IMR-90 (cell line): ENCODE results near the gene EIF1. TPM values are rescaled to one million over a fixed set of nuclear protein-coding genes. Genes with fewer than 3 reads are reported as not detected.

Experiments
- ATAC-seq: fragments of 200-7000 bp; cut with Tn5 transposase; 2 replicates; pipeline ENCODE4 v1.9.1; 2020; ENCODE audit warnings: low read depth, mild to moderate bottlenecking, moderate library complexity
- BruUV-seq: library from RNA; stranded (reverse); fragments of 400-500 nt; replicated peaks from 2 replicates; lab custom pipeline; 2021; lab: Mats Ljungman, UMichigan
- CTCF ChIA-PET: fragments of 300-600 bp; formaldehyde crosslinking; extraction: SDS; loops from one replicate; lab custom pipeline; 2021; ENCODE audit warnings: antibody characterized with exemption; lab: Yijun Ruan, JAX
- POLR2A ChIA-PET: fragments of 300-600 bp; sonication (Branson Sonifier 250); formaldehyde crosslinking; loops from one replicate; lab custom pipeline; 2022; ENCODE audit warnings: antibody characterized with exemption; ENCODE audit not compliant: unreplicated experiment; lab: Charles Lee
- DNase-seq: peaks from one replicate; pipeline ENCODE4 v3.0.0; 2013
- H2AFZ ChIP-seq: replicated peaks from 2 replicates; pipeline ENCODE3; 2013; ENCODE audit warnings: low read length, mild to moderate bottlenecking; ENCODE audit not compliant: poor library complexity
- H2AK5ac ChIP-seq: 2 replicates; pipeline ENCODE4 v1.6.1; 2013; ENCODE audit warnings: low read depth, low read length, inconsistent platforms
- H2AK9ac ChIP-seq: replicated peaks from 2 replicates; pipeline ENCODE3; 2013; ENCODE audit warnings: mild to moderate bottlenecking, low read depth, low read length, moderate library complexity; ENCODE audit not compliant: poor library complexity
- H2BK120ac ChIP-seq: 2 replicates; pipeline ENCODE4 v1.6.1; 2013; ENCODE audit warnings: low read depth, low read length, inconsistent platforms
- H2BK15ac ChIP-seq: 3 replicates; pipeline ENCODE4 v1.6.1; 2013; ENCODE audit warnings: low read depth, low read length, inconsistent platforms
- H2BK20ac ChIP-seq: 2 replicates; pipeline ENCODE4 v1.6.1; 2013; ENCODE audit warnings: low read depth, mild to moderate bottlenecking, inconsistent platforms, low read length, moderate library complexity
- H2BK5ac ChIP-seq: 2 replicates; pipeline ENCODE4 v1.6.1; 2013; ENCODE audit warnings: mild to moderate bottlenecking, low read depth, low read length, inconsistent platforms; ENCODE audit not compliant: poor library complexity, severe bottlenecking
- H3K14ac ChIP-seq: replicated peaks from 2 replicates; pipeline ENCODE4 v1.6.1; 2013; ENCODE audit warnings: low read depth, low read length, inconsistent platforms
- H3K18ac ChIP-seq: 2 replicates; pipeline ENCODE4 v1.6.1; 2013; ENCODE audit warnings: low read depth, low read length, control low read depth
- H3K23ac ChIP-seq: 2 replicates; pipeline ENCODE4 v1.6.1; 2013; ENCODE audit warnings: low read depth, low read length, inconsistent platforms
- H3K27ac ChIP-seq: 2 replicates; pipeline ENCODE4 v1.5.1; 2013; ENCODE audit warnings: mild to moderate bottlenecking, control low read depth, low read length; ENCODE audit not compliant: insufficient read depth
- H3K27me3 ChIP-seq: 2 replicates; pipeline ENCODE4 v1.6.1; 2013; ENCODE audit warnings: low read length; ENCODE audit not compliant: control insufficient read depth, insufficient read depth
- H3K36me3 ChIP-seq: 2 replicates; pipeline ENCODE4 v1.6.1; 2013; ENCODE audit warnings: low read length, mixed read lengths; ENCODE audit not compliant: control insufficient read depth, insufficient read depth
- H3K4ac ChIP-seq: 2 replicates; pipeline ENCODE4 v1.6.1; 2013; ENCODE audit warnings: low read depth, low read length, inconsistent platforms
- H3K4me1 ChIP-seq: 2 replicates; pipeline ENCODE4 v1.6.1; 2013; ENCODE audit warnings: low read length, mixed read lengths; ENCODE audit not compliant: control insufficient read depth, insufficient read depth
- H3K4me2 ChIP-seq: 2 replicates; pipeline ENCODE4 v1.6.1; 2013; ENCODE audit warnings: low read depth, mild to moderate bottlenecking, control low read depth, low read length, moderate library complexity
- H3K4me3 ChIP-seq: 2 replicates; pipeline ENCODE4 v1.5.1; 2013; ENCODE audit warnings: low read depth, mild to moderate bottlenecking, control low read depth, low read length, moderate library complexity; ENCODE audit not compliant: insufficient read depth
- H3K56ac ChIP-seq: 2 replicates; pipeline ENCODE4 v1.6.1; 2013; ENCODE audit warnings: low read length, inconsistent platforms; ENCODE audit not compliant: insufficient read depth; ENCODE audit errors: extremely low read depth
- H3K79me1 ChIP-seq, 2 experiments: 2 replicates each; pipeline ENCODE4 v1.6.1; 2013; ENCODE audit warnings: low read length in 2 of 2, inconsistent platforms in 1 of 2, low read depth in 1 of 2
- H3K9ac ChIP-seq: 2 replicates; pipeline ENCODE4 v1.6.1; 2013; ENCODE audit warnings: low read depth, low read length, control low read depth
- H3K9me1 ChIP-seq: 2 replicates; pipeline ENCODE4 v1.6.1; 2013; ENCODE audit warnings: low read length, inconsistent platforms; ENCODE audit not compliant: insufficient read depth
- H3K9me3 ChIP-seq: 2 replicates; pipeline ENCODE4 v1.6.1; 2013; ENCODE audit warnings: low read length; ENCODE audit not compliant: control insufficient read depth, insufficient read depth
- H4K20me1 ChIP-seq: 2 replicates; pipeline ENCODE4 v1.6.1; 2013; ENCODE audit warnings: low read length, inconsistent platforms; ENCODE audit not compliant: insufficient read depth
- H4K5ac ChIP-seq: 2 replicates; pipeline ENCODE4 v1.6.1; 2013; ENCODE audit warnings: mild to moderate bottlenecking, low read depth, low read length, control low read depth
- H4K8ac ChIP-seq, 2 experiments: 2 replicates each; pipeline ENCODE4 v1.6.1; 2013; ENCODE audit warnings: low read depth in 2 of 2, low read length in 2 of 2, control low read depth in 1 of 2, inconsistent platforms in 1 of 2
- H4K91ac ChIP-seq: 2 replicates; pipeline ENCODE4 v1.6.1; 2013; ENCODE audit warnings: low read depth, low read length, inconsistent platforms; ENCODE audit not compliant: insufficient read depth
- BHLHE40 ChIP-seq: fragments of 150-350 bp; IDR thresholded peaks from 2 replicates; pipeline ENCODE4 v1.6.1; 2016; ENCODE audit warnings: mild to moderate bottlenecking, low read depth, low read length
- CEBPB ChIP-seq: IDR thresholded peaks from 2 replicates; pipeline ENCODE4 v1.6.1; 2012; ENCODE audit warnings: low read depth, low read length, improper control_type of control experiment
- CHD1 ChIP-seq: IDR thresholded peaks from 2 replicates; pipeline ENCODE4 v1.6.1; 2012; ENCODE audit warnings: low read depth, low read length, improper control_type of control experiment
- CTCF ChIP-seq: conservative IDR thresholded peaks from 2 replicates; pipeline ENCODE4 v1.5.1; 2012; ENCODE audit warnings: mild to moderate bottlenecking, low read depth, low read length, improper control_type of control experiment
- ELK1 ChIP-seq: fragments of 150-350 bp; IDR thresholded peaks from 2 replicates; pipeline ENCODE4 v1.6.1; 2016; ENCODE audit warnings: low read depth, mild to moderate bottlenecking, low read length, moderate library complexity, borderline replicate concordance
- FOS ChIP-seq: fragments of 150-350 bp; IDR thresholded peaks from 2 replicates; pipeline ENCODE4 v1.6.1; 2016; ENCODE audit warnings: low read depth, low read length
- MAFK ChIP-seq: IDR thresholded peaks from 2 replicates; pipeline ENCODE4 v1.6.1; 2012; ENCODE audit warnings: low read depth, low read length, improper control_type of control experiment
- MAZ ChIP-seq: IDR thresholded peaks from 2 replicates; pipeline ENCODE4 v1.6.1; 2012; ENCODE audit warnings: low read depth, mild to moderate bottlenecking, low read length, improper control_type of control experiment, moderate library complexity, borderline replicate concordance
- MXI1 ChIP-seq: IDR thresholded peaks from 2 replicates; pipeline ENCODE4 v1.6.1; 2012; ENCODE audit warnings: low read depth, mild to moderate bottlenecking, low read length, moderate library complexity, borderline replicate concordance
- NFE2L2 ChIP-seq: fragments of 150-350 bp; IDR thresholded peaks from 2 replicates; pipeline ENCODE4 v1.6.1; 2016; ENCODE audit warnings: low read depth, mild to moderate bottlenecking, low read length
- POLR2A ChIP-seq: IDR thresholded peaks from 2 replicates; pipeline ENCODE4 v1.6.1; 2012; ENCODE audit warnings: mild to moderate bottlenecking, low read depth, low read length
- RAD21 ChIP-seq: IDR thresholded peaks from 2 replicates; pipeline ENCODE4 v1.6.1; 2012; ENCODE audit warnings: low read length, improper control_type of control experiment
- RCOR1 ChIP-seq: IDR thresholded peaks from 2 replicates; pipeline ENCODE4 v1.6.1; 2012; ENCODE audit warnings: mild to moderate bottlenecking, low read length, improper control_type of control experiment; ENCODE audit not compliant: insufficient replicate concordance
- RFX5 ChIP-seq: IDR thresholded peaks from 2 replicates; pipeline ENCODE4 v1.8.0; 2012; ENCODE audit warnings: low read depth, mild to moderate bottlenecking, low read length, moderate library complexity
- SMC3 ChIP-seq: fragments of 150-350 bp; IDR thresholded peaks from 2 replicates; pipeline ENCODE4 v1.6.1; 2016; ENCODE audit warnings: low read depth, mild to moderate bottlenecking, antibody characterized with exemption, low read length, moderate library complexity
- USF2 ChIP-seq: fragments of 150-350 bp; IDR thresholded peaks from 2 replicates; pipeline ENCODE4 v1.6.1; 2017; ENCODE audit warnings: mild to moderate bottlenecking, antibody characterized with exemption, low read length, low read depth
- WGBS, 2 experiments: methylation state at CpG; one replicate each; pipeline versions ENCODE4 v1.1.5 to v1.1.7; 2013; ENCODE audit warnings: missing lambda C conversion rate in 2 of 2; ENCODE audit not compliant: insufficient read length in 1 of 2; ENCODE audit errors: extremely low coverage in 2 of 2; 5-methylcytosine and 5-hydroxymethylcytosine counted together
- dilution Hi-C: fragments of 300-500 bp; cut with HindIII; formaldehyde crosslinking; loops from one replicate; pipeline ENCODE4 v1.14.3; 2018; ENCODE audit warnings: low sequenced_read_pairs; ENCODE audit not compliant: unreplicated experiment
- in situ Hi-C: fragments of 300-500 bp; cut with MboI; formaldehyde crosslinking; loops from 3 replicates; pipeline ENCODE4 v1.14.3; 2019; ENCODE audit warnings: low sequenced_read_pairs, inconsistent platforms, mixed read lengths
- intact Hi-C: fragments of 100-400 bp; cut with micrococcal nuclease; formaldehyde crosslinking; loops from 2 replicates; pipeline ENCODE4 v1.10.0; 2022
- polyA plus RNA-seq, 3 experiments: library from polyadenylated mRNA; depleted of rRNA; stranded (reverse); fragments of >200 nt; gene quantifications; 2 replicates each; pipeline ENCODE4 v1.2.3, GENCODE V29; 2012; ENCODE audit warnings: low replicate concordance in 1 of 3
- total RNA-seq: library from RNA; depleted of rRNA; stranded (reverse); fragments of >200 nt; gene quantifications from 2 replicates; pipeline ENCODE4 v1.2.3, GENCODE V29; 2012

Gene EIF1
- total and polyA plus RNA-seq, 2 of the 4 experiments (the other 2 are of a cell fraction), result 89.4 to 381 TPM

- DNase-seq, result no peak
- Histone ChIP-seq H3K4me3 (no peak overlapping the region), H4K5ac (no peak overlapping the region), H2BK15ac (no peak overlapping the region), H3K18ac (no peak overlapping the region), H2BK120ac (no peak overlapping the region), H3K9me1 (peaks cover 8% of the 10 kb centered on the region), H3K27ac (no peak overlapping the region), H3K4me2 (no peak overlapping the region), H3K79me1 (no peaks in the 10 kb centered on the region), H3K9ac (no peak overlapping the region), H3K9me3 (no peaks in the 10 kb centered on the region), H3K56ac (no peak overlapping the region), H4K91ac (no peak overlapping the region), H3K4me1 (peaks cover 9% of the 10 kb centered on the region), H2AFZ (no peak overlapping the region), H2AK9ac (no peak overlapping the region), H2AK5ac (no peak overlapping the region), H4K8ac (no peak overlapping the region), H4K20me1 (no peaks in the 10 kb centered on the region), H3K23ac (no peak overlapping the region), H3K27me3 (no peaks in the 10 kb centered on the region; the same call in 1 of the 2 replicates), H3K36me3 (no peaks in the 10 kb centered on the region), H2BK20ac (no peak overlapping the region), H3K4ac (no peak overlapping the region), H3K14ac (no peak overlapping the region), H2BK5ac (no peak overlapping the region)
- dilution Hi-C loops, result no loop called here
- no CpG with 5 or more reads among the region's 5 CpGs for WGBS, 2 experiments
- in situ Hi-C loops, result loop anchor here (25.0 kb wide), 1 partner anchor 1290 kb away; the partner anchor contains the start of gene GJD3
- POLR2A ChIA-PET, result no interaction called here
- TF ChIP-seq RAD21 (no peak), CHD1 (no peak), POLR2A (no peak), NFE2L2 (no peak), MXI1 (no peak), RCOR1 (no peak), CEBPB (no peak), ELK1 (no peak), USF2 (no peak), FOS (no peak), MAFK (no peak), SMC3 (no peak), CTCF (no peak), BHLHE40 (no peak), RFX5 (no peak), MAZ (no peak)
- ATAC-seq, result no peak
- BruUV-seq, result no TSS peak
- CTCF ChIA-PET, result interaction anchor here (2.6 kb wide), 1 partner anchor 10 kb away, joined by 17 read pairs; no protein-coding TSS in a partner anchor
- intact Hi-C loops, result no loop called here
These were observed 36.2 kb upstream of the EIF1 start for GRCh38 chr17:41652461-41652970.
